GM12873 (cell line): ENCODE data around the gene SYCP2.

Source experiments
- CTCF ChIP-seq: IDR thresholded peaks from 2 replicates; pipeline ENCODE4 v1.5.1; 2012; ENCODE audit warnings: low read depth, mild to moderate bottlenecking, moderate library complexity, low read length, control low read depth; ENCODE audit not compliant: insufficient read depth; ENCODE audit errors: missing control alignments

SYCP2 gene

GRCh38 chr20:59933296-59933848 lies at the start of gene SYCP2:
Gene SYCP2, minus strand, starts transcription at chr20:59933637. Its CDS starts 11,224 bp downstream, at chr20:59922413.
- TF ChIP-seq CTCF, result no peak

- TF ChIP-seq CTCF, result no peak
Observed at GRCh38 chr20:59983076-59983475, 49.6 kb upstream of the SYCP2 start.

- TF ChIP-seq CTCF, result no peak
Observed at GRCh38 chr20:59977086-59977485, 43.6 kb upstream of the SYCP2 start.

GRCh38 chr20:59976156-59976782 lies 42.8 kb upstream of the SYCP2 start:
- TF ChIP-seq CTCF, result no peak

- TF ChIP-seq CTCF, result no peak
Observed at GRCh38 chr20:59972037-59972801, 38.8 kb upstream of the SYCP2 start.

- no peak for TF ChIP-seq CTCF
Observed at GRCh38 chr20:59971428-59971827, 38.0 kb upstream of the SYCP2 start.

- no peak for TF ChIP-seq CTCF
Observed at GRCh38 chr20:59966428-59966827, 33.0 kb upstream of the SYCP2 start.
